Measurements from ENCODE around the gene MICAL3.
A peak's percentile ranks its signal among the peaks of the same experiment; 100 is the strongest.
"Not testable (repeated sequence)": the region's sequence is repeated elsewhere in the genome, so short reads cannot be mapped to it uniquely, and the experiment has no call there.

The MICAL3 gene

GRCh38 chr22:17878941-17879340, 145.4 kb downstream of the MICAL3 start:
- DNase-seq = no peak

GRCh38 chr22:17878186-17878694, 146.1 kb downstream of the MICAL3 start:
- DNase-seq = no peak

DNA sequence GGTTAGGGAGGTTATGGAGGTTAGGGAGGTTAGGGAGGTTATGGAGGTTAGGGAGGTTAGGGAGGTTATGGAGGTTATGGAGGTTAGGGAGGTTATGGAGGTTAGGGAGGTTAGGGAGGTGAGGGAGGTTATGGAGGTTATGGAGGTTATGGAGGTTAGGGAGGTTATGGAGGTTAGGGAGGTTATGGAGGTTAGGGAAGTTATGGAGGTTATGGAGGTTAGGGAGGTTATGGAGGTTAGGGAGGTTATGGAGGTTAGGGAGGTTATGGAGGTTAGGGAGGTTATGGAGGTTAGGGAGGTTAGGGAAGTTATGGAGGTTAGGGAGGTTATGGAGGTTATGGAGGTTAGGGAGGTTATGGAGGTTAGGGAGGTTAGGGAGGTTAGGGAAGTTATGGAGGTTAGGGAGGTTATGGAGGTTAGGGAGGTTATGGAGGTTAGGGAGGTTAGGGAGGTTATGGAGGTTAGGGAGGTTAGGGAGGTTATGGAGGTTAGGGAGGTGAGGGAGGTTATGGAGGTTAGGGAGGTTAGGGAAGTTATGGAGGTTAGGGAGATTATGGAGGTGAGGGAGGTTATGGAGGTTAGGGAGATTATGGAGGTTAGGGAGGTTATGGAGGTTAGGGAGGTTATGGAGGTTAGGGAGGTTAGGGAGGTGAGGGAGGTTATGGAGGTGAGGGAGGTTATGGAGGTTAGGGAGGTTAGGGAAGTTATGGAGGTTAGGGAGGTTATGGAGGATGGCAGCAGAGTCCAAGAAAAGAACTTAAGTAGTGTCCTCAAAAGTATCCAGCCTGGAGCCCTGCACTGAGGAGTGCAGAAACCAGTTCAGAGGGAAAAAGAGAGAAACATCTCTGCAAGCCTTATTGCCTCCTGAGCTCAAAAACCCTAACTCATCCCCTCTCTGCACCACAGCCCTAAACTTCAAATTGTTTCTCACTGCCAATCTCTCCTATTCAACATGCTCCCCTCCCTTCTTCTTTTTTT, 147.2 kb downstream of the MICAL3 start:
- DNase-seq = not testable (repeated sequence)

- DNase-seq = no peak
Observed at GRCh38 chr22:17876306-17876831, 148.0 kb downstream of the MICAL3 start.

GRCh38 chr22:17875631-17876030, 148.7 kb downstream of the MICAL3 start:
- DNase-seq = no peak

GRCh38 chr22:17875156-17875555, 149.2 kb downstream of the MICAL3 start:
- DNase-seq = no peak

DNA sequence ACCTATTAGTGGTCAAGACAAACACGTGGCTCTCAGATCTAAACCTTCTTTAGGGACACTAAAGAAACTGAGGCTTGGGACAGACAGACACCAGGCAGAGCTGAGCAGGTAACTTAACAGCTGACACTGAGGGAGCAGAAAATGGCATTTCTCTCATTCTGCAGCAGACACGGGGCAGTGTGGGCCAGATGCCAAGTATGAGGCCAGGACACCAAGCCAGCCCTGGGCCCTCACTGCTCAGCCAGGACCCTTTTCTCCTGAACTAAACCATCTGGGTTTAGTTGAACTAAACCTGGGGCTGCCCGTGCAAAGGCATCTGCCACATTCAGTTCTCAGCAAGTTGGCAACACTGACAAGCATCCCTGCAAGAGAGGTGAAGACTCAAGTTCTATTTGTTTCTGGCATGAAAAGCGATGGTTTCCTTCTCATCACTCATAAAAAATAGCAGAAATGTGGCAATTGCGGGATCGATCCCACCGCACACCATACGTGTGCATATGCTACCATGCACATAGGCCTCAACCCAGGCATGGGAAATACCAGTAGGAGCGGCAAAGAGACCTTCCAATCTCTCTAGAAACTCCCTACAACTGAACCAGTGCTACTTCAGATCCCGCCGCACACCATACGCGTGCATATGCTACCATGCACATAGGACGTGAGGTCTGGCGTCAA, 150.0 kb downstream of the MICAL3 start:
- no peak for DNase-seq

GRCh38 chr22:17873804-17874203, 150.6 kb downstream of the MICAL3 start:
- DNase-seq = no peak

DNA sequence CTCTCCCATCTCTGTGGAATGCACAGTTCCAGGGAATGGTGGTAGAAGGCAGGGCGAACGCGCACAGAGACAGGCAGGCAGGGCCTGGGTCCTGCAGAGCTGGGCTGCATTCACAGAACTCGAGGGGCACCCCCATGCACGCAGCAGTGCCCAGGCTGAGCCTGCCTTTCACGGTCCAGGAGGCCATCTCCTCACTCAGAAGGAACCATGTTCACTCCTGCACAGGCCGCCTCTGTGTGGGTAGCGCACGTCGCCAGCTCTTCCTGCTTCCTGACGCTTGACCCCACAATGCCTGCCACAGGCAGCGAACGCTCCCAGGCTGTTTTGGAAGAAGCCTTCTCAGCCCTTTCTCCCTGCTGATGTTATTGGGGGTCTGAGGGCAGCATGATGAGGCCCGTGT, 151.2 kb downstream of the MICAL3 start:
- no peak for DNase-seq

- no peak for DNase-seq
Observed at GRCh38 chr22:17872471-17872870, 151.9 kb downstream of the MICAL3 start.

DNA sequence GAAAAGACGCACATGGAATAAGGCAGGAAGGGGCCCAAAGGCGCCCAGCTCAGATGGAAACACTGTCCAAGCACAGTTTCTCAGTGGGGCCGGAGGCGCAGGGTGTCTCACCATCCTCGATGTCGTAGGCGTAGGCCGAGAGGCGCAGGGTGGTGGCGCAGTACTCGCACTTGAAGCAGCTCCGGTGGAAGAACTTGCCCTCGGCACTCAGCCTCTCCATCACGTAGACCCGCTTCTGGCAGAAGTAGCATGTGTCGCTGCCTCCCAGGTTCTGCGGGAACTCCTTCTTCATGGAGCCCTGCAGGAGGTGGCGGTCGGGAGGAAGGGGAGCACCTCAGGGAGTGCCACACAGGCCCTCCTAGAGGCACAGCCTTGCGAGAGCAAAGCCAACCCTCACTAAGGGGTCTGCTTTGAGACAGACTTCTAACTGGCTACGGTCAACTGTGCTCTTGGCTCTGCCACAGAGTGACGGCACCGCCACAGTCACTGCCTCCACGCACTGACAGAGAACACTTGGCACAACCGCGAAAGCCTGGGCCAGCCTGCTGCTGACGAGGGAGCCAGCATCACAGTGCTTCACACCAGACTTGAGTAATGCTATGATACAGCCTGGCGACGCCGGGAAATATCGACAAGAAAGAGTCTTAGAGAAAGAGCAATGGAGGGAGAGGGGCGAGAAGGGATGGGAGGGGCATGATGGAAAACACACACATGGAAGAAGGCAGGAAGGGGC, 152.5 kb downstream of the MICAL3 start:
- no peak for DNase-seq

DNA sequence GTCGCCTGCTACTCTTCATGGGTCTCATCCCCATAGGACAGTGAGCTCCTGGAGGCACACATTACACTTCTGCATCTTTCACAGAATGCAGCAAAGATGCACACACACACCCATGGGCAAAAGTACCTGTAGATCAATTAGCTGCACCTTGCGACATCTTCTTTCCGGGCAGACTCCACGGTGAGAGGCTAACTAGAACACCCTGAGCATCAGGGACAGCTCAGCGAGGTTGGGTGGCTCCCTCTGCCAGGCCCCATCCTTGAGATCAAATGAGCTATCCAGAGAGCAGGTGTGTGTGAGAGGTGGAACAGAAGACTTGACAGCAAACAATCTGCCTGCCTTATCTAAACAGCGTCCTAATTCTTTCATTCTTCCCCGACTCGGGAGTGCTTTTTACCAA, 154.0 kb downstream of the MICAL3 start:
- DNase-seq = no peak

DNA sequence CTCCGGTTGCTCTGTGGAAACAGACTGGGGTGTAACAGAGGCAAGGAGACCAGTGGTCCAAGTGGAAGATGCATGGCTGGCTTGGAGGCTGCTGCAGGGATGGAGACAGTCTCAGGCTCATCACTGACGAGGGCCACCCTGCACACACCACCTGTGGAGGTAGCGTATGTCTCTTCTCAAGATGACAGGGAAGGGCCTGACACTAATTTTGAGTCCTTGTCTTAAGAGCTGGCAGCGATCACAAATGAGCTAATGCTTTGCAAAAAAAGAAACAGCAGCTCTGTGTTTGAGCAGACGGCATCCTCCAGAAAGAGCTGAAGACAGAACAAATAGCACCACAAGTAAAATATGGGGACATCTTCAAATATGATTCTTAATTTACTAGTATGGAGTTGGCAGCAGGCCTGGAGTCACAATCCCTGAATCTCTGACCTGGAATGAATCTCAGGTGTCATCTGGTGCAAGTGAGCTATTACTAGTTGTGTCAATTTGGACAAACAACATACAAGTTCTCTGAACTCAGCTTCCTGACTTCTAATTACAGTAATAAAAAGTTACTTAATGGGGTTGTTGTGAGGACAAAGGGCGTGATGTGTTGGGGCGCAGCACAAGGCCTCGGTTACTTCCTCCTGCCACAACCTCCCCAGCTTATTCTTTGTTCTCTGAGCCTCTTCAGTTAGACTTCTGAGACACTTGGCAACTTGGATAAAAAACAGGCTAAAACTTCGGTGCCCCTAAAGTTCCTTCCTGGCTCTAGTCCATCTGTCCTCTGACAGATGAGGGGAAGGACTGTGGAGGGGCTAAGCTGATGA, 154.9 kb downstream of the MICAL3 start:
- no peak for DNase-seq

DNA sequence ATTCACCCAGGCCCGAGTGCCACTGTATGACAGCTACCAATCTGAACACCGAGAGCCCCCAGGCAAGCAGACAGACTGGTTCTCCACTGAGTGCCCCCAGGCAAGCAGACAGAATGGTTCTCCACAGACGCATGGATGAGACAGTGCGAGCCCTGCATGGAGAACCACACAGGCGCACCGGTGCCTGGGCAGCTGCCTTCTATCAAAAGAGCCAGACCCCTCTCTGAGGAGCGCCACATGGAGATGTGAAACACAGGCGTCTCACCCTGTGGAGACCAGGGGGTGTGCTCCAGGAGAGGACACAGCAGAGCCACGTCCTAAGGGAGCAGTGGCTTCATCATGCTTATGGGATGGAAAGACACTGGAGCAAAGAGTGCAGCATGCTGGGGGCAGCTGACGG, 155.6 kb downstream of the MICAL3 start:
- DNase-seq = no peak

GRCh38 chr22:17867160-17867785, 157.1 kb downstream of the MICAL3 start:
- peak; percentile 53 for DNase-seq

DNA sequence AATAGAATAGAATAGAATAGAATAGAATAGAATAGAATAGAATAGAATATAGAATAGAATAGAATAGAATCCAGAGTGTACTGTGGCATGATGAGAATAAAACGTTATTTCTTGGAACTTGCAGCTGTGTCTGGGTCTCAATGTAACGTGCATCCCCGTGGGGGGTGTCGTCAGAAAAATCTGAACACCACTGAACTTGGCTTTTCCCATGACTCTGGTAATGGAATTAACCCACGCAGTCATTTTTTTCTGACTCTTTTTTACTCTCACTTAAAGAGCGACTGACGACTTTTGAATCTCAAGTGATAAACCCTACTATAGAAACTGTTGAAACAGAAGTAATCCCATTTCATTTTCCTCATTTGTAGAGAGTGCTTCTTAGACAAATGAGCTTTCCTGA, 157.7 kb downstream of the MICAL3 start:
- no peak for DNase-seq

- DNase-seq = no peak
Observed at GRCh38 chr22:17866127-17866526, 158.2 kb downstream of the MICAL3 start.

- DNase-seq = no peak
Observed at GRCh38 chr22:17865183-17866055, 158.9 kb downstream of the MICAL3 start.

GRCh38 chr22:17864398-17865182, 159.8 kb downstream of the MICAL3 start:
- DNase-seq = no peak

All from hematopoietic multipotent progenitor cell treated with erythropoietin and hydrocortisone succinate and interleukin-3 and kit ligand, for 4 days (in vitro differentiated cells).